Upper lobe of left lung (tissue), 4 donors: ENCODE measurements around the gene TMUB1.

Experiments
- POLR2A ChIP-seq, 4 donors: fragments of 450-650 bp; IDR thresholded peaks; one replicate each; pipeline ENCODE4 v1.5.1; 2016 to 2017; ENCODE audit warnings: antibody characterized with exemption in 4 of 4, mild to moderate bottlenecking in 2 of 4
- POLR2AphosphoS5 ChIP-seq, 2 donors: sonication (generic); formaldehyde crosslinking; IDR thresholded peaks; one replicate each; pipeline ENCODE4 v1.5.1; 2017; ENCODE audit warnings: antibody characterized with exemption in 2 of 2

GRCh38 chr7:151065516-151065915 lies 17.8 kb downstream of the TMUB1 start:
- TF ChIP-seq POLR2A (IDR thresholded peaks at IDR 0.05) = no peak
- TF ChIP-seq POLR2AphosphoS5 (IDR thresholded peaks at IDR 0.05) = no peak
